Fibroblast of lung (primary cell): Measurements from ENCODE around the gene RPF1. TPM values are rescaled to one million over a fixed set of nuclear protein-coding genes. Genes with fewer than 3 reads are reported as not detected.

Experiments
- DNase-seq, 2 donors: peaks; one replicate each; pipeline versions ENCODE4 v3.0.0 to v3.0.0-alpha.2; 2010; ENCODE audit warnings: low read depth in 2 of 2
- H2AFZ ChIP-seq: 2 replicates; pipeline ENCODE4 v1.5.1; 2012; ENCODE audit warnings: low read length, control low read depth, inconsistent platforms
- H3K27ac ChIP-seq: 2 replicates; pipeline ENCODE4 v1.5.1; 2011; ENCODE audit warnings: low read length, control low read depth; ENCODE audit not compliant: insufficient read depth
- H3K27me3 ChIP-seq: 2 replicates; pipeline ENCODE4 v1.5.1; 2011; ENCODE audit warnings: mild to moderate bottlenecking, low read length; ENCODE audit not compliant: control insufficient read depth, insufficient read depth
- H3K36me3 ChIP-seq: 2 replicates; pipeline ENCODE4 v1.5.1; 2011; ENCODE audit warnings: low read length; ENCODE audit not compliant: control insufficient read depth, insufficient read depth
- H3K4me1 ChIP-seq: 2 replicates; pipeline ENCODE4 v1.5.1; 2011; ENCODE audit warnings: low read length; ENCODE audit not compliant: control insufficient read depth, insufficient read depth; ENCODE audit errors: extremely low read depth
- H3K4me2 ChIP-seq: 2 replicates; pipeline ENCODE4 v1.5.1; 2011; ENCODE audit warnings: low read length, control low read depth; ENCODE audit not compliant: insufficient read depth; ENCODE audit errors: extremely low read depth
- H3K4me3 ChIP-seq, 4 experiments: fragments of 200-600 bp in 1 of 4; sonication (generic) in 1 of 4; replicated peaks in 1 of 4; 2 replicates each; pipeline ENCODE4 v1.5.1; 2011 to 2016; ENCODE audit warnings: low read length in 4 of 4, low read depth in 3 of 4, mild to moderate bottlenecking in 3 of 4, control low read depth in 2 of 4, inconsistent platforms in 1 of 4, mixed read lengths in 1 of 4; ENCODE audit not compliant: insufficient read depth in 1 of 4; ENCODE audit errors: control extremely low read depth in 1 of 4
- H3K79me2 ChIP-seq: 2 replicates; pipeline ENCODE4 v1.5.1; 2012; ENCODE audit warnings: mild to moderate bottlenecking, low read length, inconsistent platforms; ENCODE audit not compliant: control insufficient read depth, insufficient read depth
- H3K9ac ChIP-seq: 2 replicates; pipeline ENCODE4 v1.5.1; 2011; ENCODE audit warnings: mild to moderate bottlenecking, low read length, control low read depth; ENCODE audit not compliant: insufficient read depth
- H3K9me3 ChIP-seq: 2 replicates; pipeline ENCODE4 v1.5.1; 2012; ENCODE audit warnings: low read depth, low read length; ENCODE audit not compliant: control insufficient read depth, insufficient read depth
- H4K20me1 ChIP-seq: 2 replicates; pipeline ENCODE4 v1.5.1; 2011; ENCODE audit warnings: low read length; ENCODE audit not compliant: control insufficient read depth, insufficient read depth; ENCODE audit errors: extremely low read depth
- EZH2 ChIP-seq: IDR thresholded peaks from 2 replicates; pipeline ENCODE4 v1.5.1; 2012; ENCODE audit warnings: low read length, control low read depth, mild to moderate bottlenecking; ENCODE audit errors: missing control alignments
- polyA plus RNA-seq, 2 donors: library from polyadenylated mRNA; depleted of rRNA in 1 of 2; stranded (reverse) in 1 of 2; unstranded in 1 of 2; fragments of >200 nt; gene quantifications; 2 replicates each; pipeline ENCODE4 v1.2.1, GENCODE V29; 2011 to 2012; ENCODE audit warnings: missing spikeins in 1 of 2
- total RNA-seq: library from RNA; depleted of rRNA; stranded (reverse); fragments of >200 nt; gene quantifications from 2 replicates; pipeline ENCODE4 v1.2.1, GENCODE V29; 2014
- TF ChIP-seq, protein P1 (sequence below), 2 donors: IDR thresholded peaks in 1 of 2; conservative IDR thresholded peaks in 1 of 2; 1 replicate in 1 of 2; 2 replicates in 1 of 2; pipeline ENCODE4 v1.5.1; 2011 to 2012; ENCODE audit warnings: low read length in 2 of 2, control low read depth in 1 of 2, inconsistent platforms in 1 of 2, low read depth in 1 of 2, mild to moderate bottlenecking in 1 of 2

The RPF1 gene
- total and polyA plus RNA-seq, 2 donors (not counting 1 experiment from before 2014, with no cell fraction given): 32.2 to 40.6 TPM

DNA sequence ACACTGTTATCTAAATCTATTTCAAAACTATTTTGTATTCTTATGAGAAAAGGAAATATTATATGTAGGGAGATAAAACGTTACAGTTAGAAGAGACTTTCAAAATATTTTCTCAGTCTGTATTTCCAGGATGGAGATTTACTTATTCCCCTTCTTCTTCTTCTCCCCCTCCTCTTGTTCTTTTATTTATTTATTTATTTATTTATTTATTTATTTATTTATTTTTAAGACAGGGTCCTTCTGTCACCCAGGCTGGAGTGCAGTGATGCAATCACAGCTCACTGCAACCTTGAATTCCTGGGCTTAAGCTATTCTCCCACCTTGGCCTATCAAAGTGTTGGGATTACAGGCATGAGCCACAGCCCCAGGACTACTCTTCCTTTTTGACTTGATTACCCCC is 2.8 kb upstream of the RPF1 start:
- Histone ChIP-seq H4K20me1 (no peaks in the 10 kb centered on the region), H3K27me3 (no peaks in the 10 kb centered on the region), H3K27ac (no peak overlapping the region), H3K4me1 (peaks cover 1% of the 10 kb centered on the region), H3K79me2 (peaks cover 18% of the 10 kb centered on the region), H3K4me3 (no peak overlapping the region), H3K4me2 (no peak overlapping the region), H3K9ac (no peak overlapping the region), H3K9me3 (no peaks in the 10 kb centered on the region), H3K36me3 (no peaks in the 10 kb centered on the region), H2AFZ (no peak overlapping the region)
- DNase-seq: no peak
- no peak for TF ChIP-seq EZH2
- TF ChIP-seq, protein P1, sequence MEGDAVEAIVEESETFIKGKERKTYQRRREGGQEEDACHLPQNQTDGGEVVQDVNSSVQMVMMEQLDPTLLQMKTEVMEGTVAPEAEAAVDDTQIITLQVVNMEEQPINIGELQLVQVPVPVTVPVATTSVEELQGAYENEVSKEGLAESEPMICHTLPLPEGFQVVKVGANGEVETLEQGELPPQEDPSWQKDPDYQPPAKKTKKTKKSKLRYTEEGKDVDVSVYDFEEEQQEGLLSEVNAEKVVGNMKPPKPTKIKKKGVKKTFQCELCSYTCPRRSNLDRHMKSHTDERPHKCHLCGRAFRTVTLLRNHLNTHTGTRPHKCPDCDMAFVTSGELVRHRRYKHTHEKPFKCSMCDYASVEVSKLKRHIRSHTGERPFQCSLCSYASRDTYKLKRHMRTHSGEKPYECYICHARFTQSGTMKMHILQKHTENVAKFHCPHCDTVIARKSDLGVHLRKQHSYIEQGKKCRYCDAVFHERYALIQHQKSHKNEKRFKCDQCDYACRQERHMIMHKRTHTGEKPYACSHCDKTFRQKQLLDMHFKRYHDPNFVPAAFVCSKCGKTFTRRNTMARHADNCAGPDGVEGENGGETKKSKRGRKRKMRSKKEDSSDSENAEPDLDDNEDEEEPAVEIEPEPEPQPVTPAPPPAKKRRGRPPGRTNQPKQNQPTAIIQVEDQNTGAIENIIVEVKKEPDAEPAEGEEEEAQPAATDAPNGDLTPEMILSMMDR (conservative IDR thresholded peaks at IDR 0.05 in 1 of 2, IDR thresholded peaks at IDR 0.05 in 1 of 2; ENCODE audit: low read depth in 1 of 2, low read length in 2 of 2): no peak

DNA sequence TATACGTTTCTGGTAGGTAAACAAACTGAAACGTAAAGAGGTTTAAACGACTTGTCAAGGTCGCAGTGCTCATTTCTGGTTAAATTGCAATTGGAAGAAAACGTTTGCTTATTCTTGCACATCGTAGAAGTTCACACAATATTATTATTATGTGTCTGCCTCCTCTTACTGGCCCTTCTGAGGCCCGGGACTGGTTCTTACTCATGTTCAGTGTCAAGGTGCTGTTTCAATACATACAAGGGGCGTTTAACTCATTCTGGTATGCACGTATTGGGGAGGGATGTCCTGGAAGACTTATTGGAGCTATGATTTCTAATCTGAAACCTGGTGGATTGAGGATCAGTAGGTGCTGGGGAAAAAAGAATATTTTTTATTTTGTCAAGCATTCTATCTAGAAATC is 932 bp downstream of the RPF1 start:
- TF ChIP-seq, protein P1 (conservative IDR thresholded peaks at IDR 0.05 in 1 of 2, IDR thresholded peaks at IDR 0.05 in 1 of 2; ENCODE audit: low read depth in 1 of 2, low read length in 2 of 2): no peak
- no peak for TF ChIP-seq EZH2
- H3K4me3 ChIP-seq: peak overlapping the region; percentile 81 to 98 (median 88)
- H3K79me2 ChIP-seq: peaks cover 26% of the 10 kb centered on the region
- H3K4me2 ChIP-seq: peak overlapping the region; percentile 97
- peak overlapping the region; percentile 64 for H2AFZ ChIP-seq
- DNase-seq: peak in 1 of 2 donors; percentile 14
- H3K36me3 ChIP-seq: no peaks in the 10 kb centered on the region
- peak overlapping the region; percentile 87 for H3K27ac ChIP-seq
- no peaks in the 10 kb centered on the region for H3K9me3 ChIP-seq
- H4K20me1 ChIP-seq: no peaks in the 10 kb centered on the region
- H3K9ac ChIP-seq: no peak overlapping the region
- H3K4me1 ChIP-seq: peaks cover 2% of the 10 kb centered on the region
- H3K27me3 ChIP-seq: no peaks in the 10 kb centered on the region

DNA sequence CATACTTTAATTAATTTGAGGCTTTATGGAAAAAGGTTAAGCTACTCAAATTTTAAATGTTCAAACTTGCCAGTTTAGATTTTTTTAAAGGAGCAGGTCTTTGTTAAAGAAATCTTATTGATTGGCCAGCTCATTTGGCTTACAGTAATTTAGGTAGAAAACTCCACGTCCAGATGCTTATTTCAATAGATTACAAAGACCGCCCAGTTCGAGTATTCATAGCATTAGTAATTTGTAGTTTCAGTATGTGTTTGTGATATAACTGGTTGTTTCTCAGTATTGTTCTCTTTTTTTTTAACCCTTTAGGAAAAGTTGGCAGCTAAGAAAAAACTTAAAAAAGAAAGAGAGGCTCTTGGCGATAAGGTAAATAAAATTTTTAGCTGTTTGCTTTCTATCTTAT is 1.6 kb downstream of the RPF1 start:
- TF ChIP-seq, protein P1 (conservative IDR thresholded peaks at IDR 0.05 in 1 of 2, IDR thresholded peaks at IDR 0.05 in 1 of 2; ENCODE audit: low read depth in 1 of 2, low read length in 2 of 2): no peak
- TF ChIP-seq EZH2: no peak
- Histone ChIP-seq H3K79me2 (peaks cover 26% of the 10 kb centered on the region), H3K27me3 (no peaks in the 10 kb centered on the region), H3K4me2 (peak overlapping the region; percentile 97), H4K20me1 (no peaks in the 10 kb centered on the region), H3K9me3 (no peaks in the 10 kb centered on the region), H3K27ac (no peak overlapping the region), H3K4me1 (peaks cover 2% of the 10 kb centered on the region), H3K36me3 (no peaks in the 10 kb centered on the region), H3K9ac (no peak overlapping the region), H3K4me3 (peak overlapping the region in 3 of 4 experiments; percentile 84 to 98 (median 93)), H2AFZ (no peak overlapping the region)
- DNase-seq: no peak
